ENCODE data around the gene RAB8B. TPM values are rescaled to one million over a fixed set of nuclear protein-coding genes. Genes with fewer than 3 reads are reported as not detected.

RAB8B gene
- polyA plus RNA-seq, 3 donors: 22.0 to 77.3 (median 58.9) TPM

DNA sequence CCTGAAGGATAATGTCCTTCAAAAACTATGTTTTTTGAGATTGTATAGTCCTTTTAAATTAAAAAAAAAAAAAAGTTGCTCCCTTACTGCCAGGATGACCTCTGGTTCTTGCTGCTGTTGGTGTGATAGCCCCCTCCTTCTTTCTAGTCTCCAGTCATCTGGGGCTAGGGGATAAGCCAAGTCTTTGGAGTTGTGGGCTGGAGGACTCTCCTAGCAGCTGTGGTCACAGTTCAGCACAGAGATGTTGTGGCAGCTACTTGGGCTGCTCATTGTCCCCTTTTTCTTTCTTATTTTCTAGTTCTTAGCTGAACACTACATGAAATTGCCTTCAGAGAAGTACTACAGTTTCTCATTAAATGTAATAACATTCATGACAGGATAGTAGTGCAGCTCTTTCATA, 48.8 kb downstream of the RAB8B start:
- H3K27ac ChIP-seq (ENCODE audit: low read depth in 1 of 2, low read length in 2 of 2): peak overlapping the region in 1 of 2 donors; percentile 33
- Mint-ChIP-seq H3K27ac (peak overlapping the region in 3 of 7 donors; percentile 34 to 64 (median 63)), H3K27me3 (ENCODE audit: low read depth in 3 of 3) (no peaks in the 10 kb centered on the region), H3K9me3 (peaks cover 0 to 3% (median 0%) of the 10 kb centered on the region in 7 donors), H3K4me1 (peaks cover 57% of the 10 kb centered on the region), H3K36me3 (peaks cover 12 to 31% of the 10 kb centered on the region in 2 donors), H3K4me3 (no peak overlapping the region)
- peaks cover 0 to 2% of the 10 kb centered on the region in 2 donors for H3K9me3 ChIP-seq (replicated peaks in 1 of 2; ENCODE audit: control insufficient read depth in 1 of 2, insufficient read depth in 1 of 2, low read length in 2 of 2)
- H3K4me2 ChIP-seq (replicated peaks; ENCODE audit: extremely low read depth, low read length, poor library complexity, severe bottlenecking): no peak overlapping the region
- H3K4me3 ChIP-seq (replicated peaks in 1 of 3; ENCODE audit: low read depth in 2 of 3, low read length in 3 of 3): no peak overlapping the region
- no peak overlapping the region for H2AFZ ChIP-seq (ENCODE audit: insufficient read depth, low read depth, low read length, poor library complexity, severe bottlenecking)
- no peaks in the 10 kb centered on the region for H3K27me3 ChIP-seq (ENCODE audit: control insufficient read depth in 2 of 2, insufficient read depth in 2 of 2, low read length in 2 of 2)
- peaks cover 100% of the 10 kb centered on the region for H3K79me2 ChIP-seq (ENCODE audit: insufficient read depth, low read length)
- peaks cover 95% of the 10 kb centered on the region for H4K20me1 ChIP-seq (ENCODE audit: insufficient read depth, low read length)
- H3K9ac ChIP-seq (ENCODE audit: insufficient read depth, low read length, poor library complexity, severe bottlenecking): no peak overlapping the region
- no peak for DNase-seq
- intact Hi-C loops (cut with micrococcal nuclease): no loop called here
- H3K4me1 ChIP-seq (ENCODE audit: control insufficient read depth in 1 of 2, insufficient read depth in 2 of 2, low read length in 2 of 2): peaks cover 57 to 63% of the 10 kb centered on the region in 2 donors
- TF ChIP-seq, protein P1, sequence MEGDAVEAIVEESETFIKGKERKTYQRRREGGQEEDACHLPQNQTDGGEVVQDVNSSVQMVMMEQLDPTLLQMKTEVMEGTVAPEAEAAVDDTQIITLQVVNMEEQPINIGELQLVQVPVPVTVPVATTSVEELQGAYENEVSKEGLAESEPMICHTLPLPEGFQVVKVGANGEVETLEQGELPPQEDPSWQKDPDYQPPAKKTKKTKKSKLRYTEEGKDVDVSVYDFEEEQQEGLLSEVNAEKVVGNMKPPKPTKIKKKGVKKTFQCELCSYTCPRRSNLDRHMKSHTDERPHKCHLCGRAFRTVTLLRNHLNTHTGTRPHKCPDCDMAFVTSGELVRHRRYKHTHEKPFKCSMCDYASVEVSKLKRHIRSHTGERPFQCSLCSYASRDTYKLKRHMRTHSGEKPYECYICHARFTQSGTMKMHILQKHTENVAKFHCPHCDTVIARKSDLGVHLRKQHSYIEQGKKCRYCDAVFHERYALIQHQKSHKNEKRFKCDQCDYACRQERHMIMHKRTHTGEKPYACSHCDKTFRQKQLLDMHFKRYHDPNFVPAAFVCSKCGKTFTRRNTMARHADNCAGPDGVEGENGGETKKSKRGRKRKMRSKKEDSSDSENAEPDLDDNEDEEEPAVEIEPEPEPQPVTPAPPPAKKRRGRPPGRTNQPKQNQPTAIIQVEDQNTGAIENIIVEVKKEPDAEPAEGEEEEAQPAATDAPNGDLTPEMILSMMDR (IDR thresholded peaks at IDR 0.05): no peak
- peaks cover 0 to 12% of the 10 kb centered on the region in 2 donors for H3K36me3 ChIP-seq (replicated peaks in 1 of 2; ENCODE audit: control insufficient read depth in 1 of 2, insufficient read depth in 2 of 2, low read length in 2 of 2)

DNA sequence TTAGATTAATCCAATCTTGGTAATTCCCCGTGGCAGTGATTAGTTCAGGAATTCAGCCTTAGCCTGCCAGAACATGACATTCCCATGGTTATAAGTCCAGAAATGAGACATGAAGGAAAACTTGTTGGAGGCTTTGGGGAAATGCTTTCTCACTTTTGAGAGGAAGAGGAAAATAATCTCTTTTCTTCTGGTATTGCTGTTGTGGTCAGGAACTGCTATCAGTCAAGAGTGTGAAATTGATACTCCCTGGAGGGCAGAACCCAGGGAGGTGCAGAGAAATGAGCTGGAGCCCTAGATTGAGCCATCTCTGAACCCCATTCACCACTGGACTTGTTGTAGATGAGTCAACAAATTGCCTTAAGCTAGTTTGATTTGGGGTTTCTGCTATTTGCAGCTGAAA, 49.4 kb downstream of the RAB8B start:
- Histone ChIP-seq H2AFZ (ENCODE audit: insufficient read depth, low read depth, low read length, poor library complexity, severe bottlenecking) (no peak overlapping the region), H4K20me1 (ENCODE audit: insufficient read depth, low read length) (peaks cover 96% of the 10 kb centered on the region), H3K4me2 (replicated peaks; ENCODE audit: extremely low read depth, low read length, poor library complexity, severe bottlenecking) (no peak overlapping the region), H3K27me3 (ENCODE audit: control insufficient read depth in 2 of 2, insufficient read depth in 2 of 2, low read length in 2 of 2) (no peaks in the 10 kb centered on the region), H3K9me3 (replicated peaks in 1 of 2; ENCODE audit: control insufficient read depth in 1 of 2, insufficient read depth in 1 of 2, low read length in 2 of 2) (peaks cover 4 to 8% of the 10 kb centered on the region in 2 donors), H3K36me3 (replicated peaks in 1 of 2; ENCODE audit: control insufficient read depth in 1 of 2, insufficient read depth in 2 of 2, low read length in 2 of 2) (peaks cover 0 to 12% of the 10 kb centered on the region in 2 donors), H3K9ac (ENCODE audit: insufficient read depth, low read length, poor library complexity, severe bottlenecking) (no peak overlapping the region), H3K4me1 (ENCODE audit: control insufficient read depth in 1 of 2, insufficient read depth in 2 of 2, low read length in 2 of 2) (peaks cover 53 to 57% of the 10 kb centered on the region in 2 donors), H3K4me3 (replicated peaks in 1 of 3; ENCODE audit: low read depth in 2 of 3, low read length in 3 of 3) (no peak overlapping the region), H3K79me2 (ENCODE audit: insufficient read depth, low read length) (peaks cover 100% of the 10 kb centered on the region), H3K27ac (ENCODE audit: low read depth in 1 of 2, low read length in 2 of 2) (peak overlapping the region in 1 of 2 donors; percentile 43)
- Mint-ChIP-seq H3K9me3 (peaks cover 0 to 9% (median 3%) of the 10 kb centered on the region in 7 donors), H3K27ac (peak overlapping the region; percentile 34 to 78 (median 75)), H3K36me3 (peaks cover 14 to 37% of the 10 kb centered on the region in 2 donors), H3K27me3 (ENCODE audit: low read depth in 3 of 3) (no peaks in the 10 kb centered on the region), H3K4me3 (no peak overlapping the region), H3K4me1 (peaks cover 53% of the 10 kb centered on the region)
- TF ChIP-seq, protein P1 (IDR thresholded peaks at IDR 0.05): no peak
- intact Hi-C loops (cut with micrococcal nuclease): no loop called here
- DNase-seq: peak in 2 of 3 donors; percentile 44 to 61
- no CpG with 5 or more reads among the region's 1 CpG for WGBS (ENCODE audit: insufficient coverage)
